Left ventricle myocardium superior (tissue), 1 donor: ENCODE results near the gene ZXDA. TPM values are rescaled to one million over a fixed set of nuclear protein-coding genes. Genes with fewer than 3 reads are reported as not detected.

ENCODE experiments used
- ATAC-seq: fragments of 200-7000 bp; cut with Tn5 transposase; one replicate; pipeline ENCODE4 v1.9.1; 2020; ENCODE audit warnings: mild to moderate bottlenecking, moderate library complexity
- DNase-seq: peaks from one replicate; pipeline ENCODE4 v3.0.0-alpha.2; 2020
- intact Hi-C: fragments of 100-400 bp; cut with micrococcal nuclease; formaldehyde crosslinking; loops from one replicate; pipeline ENCODE4 v1.11.0; 2022
- total RNA-seq: library from RNA; stranded (reverse); fragmentation: NEBNext Ultra II Directional; extraction: Animal tissue kit (Norgen Biotek cat#: 25700); gene quantifications from one replicate; pipeline ENCODE4 v1.2.1, GENCODE V29; 2021
- donor health status: DM: no; HTN: yes; CAD: no; lungs with severe emphysema.

ZXDA gene
- total RNA-seq, 1 donor from 2014 or later, result 3.7 TPM

GRCh38 chrX:57899064-57899463 lies 11.2 kb downstream of the ZXDA start:
- intact Hi-C loops, result no loop called here
- ATAC-seq, result no peak
- DNase-seq, result no peak

GRCh38 chrX:57871463-57871862 lies 38.8 kb downstream of the ZXDA start:
- intact Hi-C loops, result no loop called here
- ATAC-seq (no peak), DNase-seq (no peak)

Other genes starting within 250 kb of the ZXDA start
- gene NLRP2B, start 230.2 kb downstream of the ZXDA start, total RNA-seq, result not detected